Muscle layer of colon (tissue), 2 donors: ENCODE results near the gene GPR87.
A peak's percentile ranks its signal among the peaks of the same experiment; 100 is the strongest.

Experiments
- H3K27ac ChIP-seq: one replicate; pipeline ENCODE4 v1.7.0; 2013; ENCODE audit warnings: low read depth, mild to moderate bottlenecking, low read length, moderate library complexity
- H3K27me3 ChIP-seq, 2 donors: one replicate each; pipeline ENCODE4 v1.7.0; 2013; ENCODE audit warnings: low read length in 2 of 2, mild to moderate bottlenecking in 2 of 2; ENCODE audit not compliant: insufficient read depth in 2 of 2, control insufficient read depth in 1 of 2
- H3K36me3 ChIP-seq: one replicate; pipeline ENCODE4 v1.7.0; 2013; ENCODE audit warnings: mild to moderate bottlenecking, low read length; ENCODE audit not compliant: insufficient read depth
- H3K4me1 ChIP-seq: one replicate; pipeline ENCODE4 v1.7.0; 2013; ENCODE audit warnings: mild to moderate bottlenecking, low read length; ENCODE audit not compliant: insufficient read depth
- H3K4me3 ChIP-seq, 2 donors: one replicate each; pipeline ENCODE4 v1.7.0; 2013; ENCODE audit warnings: low read length in 2 of 2, low read depth in 1 of 2, mild to moderate bottlenecking in 1 of 2, moderate library complexity in 1 of 2
- H3K9ac ChIP-seq: one replicate; pipeline ENCODE4 v1.7.0; 2013; ENCODE audit warnings: low read length
- H3K9me3 ChIP-seq: one replicate; pipeline ENCODE4 v1.7.0; 2013; ENCODE audit warnings: mild to moderate bottlenecking, low read length
- donor health status: abdominal sarcoma.
- donor health status: Adenocarcinoma of cecum.

GPR87 gene, protein sequence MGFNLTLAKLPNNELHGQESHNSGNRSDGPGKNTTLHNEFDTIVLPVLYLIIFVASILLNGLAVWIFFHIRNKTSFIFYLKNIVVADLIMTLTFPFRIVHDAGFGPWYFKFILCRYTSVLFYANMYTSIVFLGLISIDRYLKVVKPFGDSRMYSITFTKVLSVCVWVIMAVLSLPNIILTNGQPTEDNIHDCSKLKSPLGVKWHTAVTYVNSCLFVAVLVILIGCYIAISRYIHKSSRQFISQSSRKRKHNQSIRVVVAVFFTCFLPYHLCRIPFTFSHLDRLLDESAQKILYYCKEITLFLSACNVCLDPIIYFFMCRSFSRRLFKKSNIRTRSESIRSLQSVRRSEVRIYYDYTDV

DNA sequence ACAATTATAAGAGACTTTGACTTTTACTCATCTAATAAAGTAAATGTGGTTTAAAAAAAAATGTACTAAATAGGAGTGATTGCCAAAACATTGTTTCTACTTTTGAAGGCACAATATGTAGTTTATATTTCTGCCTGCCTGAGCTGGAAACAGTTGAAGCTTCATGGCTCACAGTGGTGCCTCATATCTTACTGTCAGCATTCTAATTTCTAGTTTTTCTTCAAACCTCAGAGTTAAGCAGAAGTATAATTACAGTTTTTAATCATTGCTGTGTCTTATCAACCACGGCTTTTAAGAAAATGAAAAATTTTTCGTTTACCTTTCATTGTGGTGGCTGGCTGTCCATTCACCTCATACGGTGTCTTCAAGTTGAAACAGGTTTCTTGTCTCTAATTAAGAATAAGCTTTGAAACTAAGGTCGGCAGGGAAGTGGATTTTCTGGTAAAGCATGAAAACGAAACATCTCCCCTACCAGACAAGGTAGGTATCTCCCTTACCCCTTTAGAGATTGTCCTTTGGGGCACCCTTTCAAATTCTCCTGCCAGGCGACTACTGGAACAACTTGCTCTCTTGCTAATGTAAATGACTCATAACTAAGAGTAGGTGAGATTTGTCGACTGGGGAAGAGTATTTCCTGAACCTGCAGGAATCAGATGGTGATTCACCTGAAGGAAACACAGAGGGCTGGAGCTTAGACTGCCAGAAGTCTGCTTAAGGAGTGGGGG lies at the start of gene GPR87:
TSS of gene GPR87 (minus strand) at position 554 of the 725 bp plus-strand sequence. CDS start 16,720 bp downstream, outside the sequence.
- Histone ChIP-seq H3K27me3 (no peaks in the 10 kb centered on the region), H3K9ac (no peak within 1 kb of the TSS), H3K4me1 (no peaks in the 10 kb centered on the region), H3K4me3 (no peak within 1 kb of the TSS), H3K9me3 (no peaks in the 10 kb centered on the region), H3K36me3 (no peaks in the 10 kb centered on the region), H3K27ac (no peak within 1 kb of the TSS)

DNA sequence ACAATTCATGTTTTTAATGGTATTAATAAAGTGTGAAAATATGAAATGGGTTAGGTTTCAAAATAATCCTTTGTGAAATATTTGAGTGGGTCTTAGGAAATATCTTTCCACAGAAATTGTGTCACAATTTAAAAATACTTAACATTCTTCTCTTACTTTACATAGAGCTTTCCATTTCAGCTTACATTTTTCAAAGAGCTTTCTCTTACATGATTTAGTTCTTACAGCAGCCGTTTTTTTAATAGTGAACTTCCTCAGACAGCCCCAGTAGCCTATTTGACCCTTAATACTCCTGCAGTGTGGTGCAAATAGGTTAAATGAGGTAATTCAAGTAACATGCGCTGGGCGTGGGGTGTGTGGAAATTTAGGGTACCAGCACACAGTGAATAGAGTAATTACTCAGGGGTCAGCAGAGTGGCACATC lies 46.1 kb upstream of the GPR87 start:
- H3K4me1 ChIP-seq = no peaks in the 10 kb centered on the region
- H3K36me3 ChIP-seq = no peaks in the 10 kb centered on the region
- H3K4me3 ChIP-seq = no peak overlapping the region
- no peaks in the 10 kb centered on the region for H3K9me3 ChIP-seq
- H3K27ac ChIP-seq = no peak overlapping the region
- H3K9ac ChIP-seq = no peak overlapping the region
- H3K27me3 ChIP-seq = no peaks in the 10 kb centered on the region

DNA sequence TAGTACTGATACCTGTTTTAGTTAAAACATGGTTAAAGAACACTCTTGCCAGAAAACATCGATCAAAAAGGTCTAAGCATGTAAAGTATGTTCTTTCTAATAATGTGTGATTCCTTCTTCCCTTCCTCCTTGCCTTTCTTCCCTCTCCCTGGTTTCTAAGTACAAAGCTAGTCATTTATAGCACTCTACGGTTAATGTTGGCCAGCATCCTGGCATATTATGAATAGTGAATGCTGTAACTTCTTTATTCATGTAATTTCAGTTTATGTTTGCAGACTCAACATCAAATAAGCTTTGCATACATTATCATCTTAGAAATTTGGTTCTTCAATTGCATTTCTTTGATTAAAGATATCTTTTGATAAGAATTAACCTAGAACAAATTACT lies 40.8 kb upstream of the GPR87 start:
- Histone ChIP-seq H3K36me3 (no peaks in the 10 kb centered on the region), H3K4me3 (no peak overlapping the region), H3K27me3 (no peaks in the 10 kb centered on the region), H3K9me3 (no peaks in the 10 kb centered on the region), H3K27ac (no peak overlapping the region), H3K9ac (no peak overlapping the region), H3K4me1 (no peaks in the 10 kb centered on the region)

DNA sequence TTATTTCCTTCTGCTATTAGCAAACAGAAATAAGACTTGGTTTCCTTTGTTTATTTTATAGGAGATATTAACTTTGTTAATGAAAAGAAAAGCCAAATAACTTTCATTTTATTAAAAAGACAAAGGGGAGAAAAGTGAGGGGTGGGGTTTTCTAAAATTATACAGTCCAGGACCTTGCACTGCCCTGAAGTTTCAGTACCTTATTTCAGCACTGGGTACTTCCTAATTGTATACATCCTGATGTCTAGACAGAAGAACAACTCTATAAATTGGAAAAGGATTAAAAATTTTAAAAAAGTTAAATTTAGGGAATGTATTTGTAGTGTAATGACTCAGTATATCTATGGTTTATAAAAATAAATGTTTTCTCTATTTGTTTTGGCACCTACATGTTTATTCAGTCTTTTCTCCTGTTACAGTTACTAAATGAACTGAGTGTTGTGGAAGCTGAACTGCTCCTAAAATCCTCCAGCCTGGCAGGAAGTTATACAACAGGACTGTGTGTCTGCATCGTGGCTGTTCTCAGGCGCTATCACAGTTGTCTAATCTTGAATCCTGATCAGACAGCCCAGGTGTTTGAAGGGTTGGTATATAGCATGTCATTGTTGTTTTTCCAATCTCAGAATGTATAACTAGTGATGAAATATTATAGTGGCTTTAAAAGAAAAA lies 40.3 kb upstream of the GPR87 start:
- H3K4me1 ChIP-seq = no peaks in the 10 kb centered on the region
- no peaks in the 10 kb centered on the region for H3K27me3 ChIP-seq
- H3K9me3 ChIP-seq = no peaks in the 10 kb centered on the region
- H3K4me3 ChIP-seq = no peak overlapping the region
- H3K9ac ChIP-seq = no peak overlapping the region
- no peaks in the 10 kb centered on the region for H3K36me3 ChIP-seq
- no peak overlapping the region for H3K27ac ChIP-seq

DNA sequence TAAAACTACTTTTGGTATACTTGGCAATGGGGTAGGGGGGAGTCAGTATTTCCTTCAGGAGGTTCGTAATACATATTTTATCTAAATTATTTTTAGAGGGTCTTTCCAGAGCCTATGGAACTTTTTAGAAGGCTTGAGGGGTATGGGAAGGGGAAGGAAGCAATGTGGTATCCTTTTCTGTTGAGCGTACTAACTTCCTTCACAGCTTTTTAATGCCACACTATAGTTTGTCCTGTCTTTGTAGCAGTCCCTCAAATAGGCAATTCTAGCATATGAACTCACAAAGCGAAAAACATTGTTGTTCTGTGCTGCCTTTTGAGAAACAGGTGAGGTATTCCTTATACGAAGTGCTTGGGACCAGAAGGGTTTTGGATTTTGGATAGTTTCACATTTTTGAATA lies 35.0 kb upstream of the GPR87 start:
- no peak overlapping the region for H3K27ac ChIP-seq
- H3K9me3 ChIP-seq = no peaks in the 10 kb centered on the region
- no peaks in the 10 kb centered on the region for H3K27me3 ChIP-seq
- no peaks in the 10 kb centered on the region for H3K4me1 ChIP-seq
- H3K36me3 ChIP-seq = no peaks in the 10 kb centered on the region
- H3K4me3 ChIP-seq = no peak overlapping the region
- no peak overlapping the region for H3K9ac ChIP-seq

DNA sequence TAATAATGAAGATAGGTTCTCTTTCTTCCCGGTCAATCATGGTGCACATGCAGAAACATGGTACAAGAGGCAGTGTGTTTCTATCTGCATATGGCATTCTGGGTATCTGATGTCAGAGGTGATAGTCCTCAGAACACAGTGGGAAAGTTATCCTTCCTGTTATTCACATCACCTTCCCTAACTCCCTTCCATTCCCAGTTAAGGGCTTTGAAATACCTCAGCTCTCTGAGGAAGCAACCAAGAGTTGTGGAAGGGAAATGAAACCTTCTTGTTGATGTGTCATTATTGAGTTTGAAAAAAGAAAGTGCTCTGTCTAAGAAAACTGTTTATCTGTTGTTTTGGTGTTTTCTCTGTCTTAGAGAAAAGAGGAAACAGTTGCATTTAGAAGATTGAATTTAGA lies 34.6 kb upstream of the GPR87 start:
- Histone ChIP-seq H3K36me3 (no peaks in the 10 kb centered on the region), H3K9ac (no peak overlapping the region), H3K4me3 (no peak overlapping the region), H3K9me3 (no peaks in the 10 kb centered on the region), H3K4me1 (no peaks in the 10 kb centered on the region), H3K27ac (no peak overlapping the region), H3K27me3 (no peaks in the 10 kb centered on the region)

DNA sequence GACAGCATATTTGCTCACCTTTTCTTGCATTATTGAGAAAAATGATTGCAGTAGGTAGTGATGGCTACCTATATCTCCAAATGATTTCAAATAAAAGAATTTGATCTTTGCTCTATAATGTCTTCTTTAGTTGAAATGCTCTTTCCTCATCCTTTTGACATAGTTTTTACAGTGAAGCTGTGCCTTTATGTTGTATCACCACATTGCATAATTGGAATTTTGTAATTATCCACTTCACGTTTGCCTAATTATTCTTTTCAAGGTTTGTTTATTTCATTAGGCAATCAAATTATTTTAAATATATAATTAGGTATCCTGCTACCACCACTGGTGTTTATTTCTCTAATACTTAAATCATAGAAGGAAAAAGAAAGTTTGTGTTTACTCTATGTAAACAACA lies 34.0 kb upstream of the GPR87 start:
- Histone ChIP-seq H3K27ac (no peak overlapping the region), H3K4me3 (no peak overlapping the region), H3K9me3 (no peaks in the 10 kb centered on the region), H3K9ac (no peak overlapping the region), H3K36me3 (no peaks in the 10 kb centered on the region), H3K4me1 (no peaks in the 10 kb centered on the region), H3K27me3 (no peaks in the 10 kb centered on the region)

DNA sequence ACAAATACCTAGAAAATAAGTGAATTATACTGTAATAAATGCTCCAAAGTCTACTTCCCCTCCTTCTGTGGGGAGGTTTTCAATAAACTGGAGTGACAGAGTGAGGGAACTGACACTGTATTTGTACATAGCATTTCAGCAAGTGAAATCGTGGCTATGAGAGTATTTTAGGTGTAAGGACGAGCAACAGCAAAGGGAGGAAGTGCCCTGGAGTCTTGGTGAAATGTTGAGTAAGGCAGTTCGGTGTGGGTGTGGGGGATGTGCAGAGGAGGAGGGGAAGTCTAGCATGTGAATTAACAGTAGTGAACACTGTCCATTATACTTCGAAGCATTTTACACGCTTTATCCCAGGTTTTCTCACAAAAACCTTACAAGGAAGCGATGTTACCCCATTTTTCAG lies 30.8 kb upstream of the GPR87 start:
- no peaks in the 10 kb centered on the region for H3K4me1 ChIP-seq
- no peak overlapping the region for H3K9ac ChIP-seq
- H3K36me3 ChIP-seq = no peaks in the 10 kb centered on the region
- no peaks in the 10 kb centered on the region for H3K9me3 ChIP-seq
- H3K4me3 ChIP-seq = no peak overlapping the region
- H3K27me3 ChIP-seq = no peaks in the 10 kb centered on the region
- H3K27ac ChIP-seq = no peak overlapping the region

DNA sequence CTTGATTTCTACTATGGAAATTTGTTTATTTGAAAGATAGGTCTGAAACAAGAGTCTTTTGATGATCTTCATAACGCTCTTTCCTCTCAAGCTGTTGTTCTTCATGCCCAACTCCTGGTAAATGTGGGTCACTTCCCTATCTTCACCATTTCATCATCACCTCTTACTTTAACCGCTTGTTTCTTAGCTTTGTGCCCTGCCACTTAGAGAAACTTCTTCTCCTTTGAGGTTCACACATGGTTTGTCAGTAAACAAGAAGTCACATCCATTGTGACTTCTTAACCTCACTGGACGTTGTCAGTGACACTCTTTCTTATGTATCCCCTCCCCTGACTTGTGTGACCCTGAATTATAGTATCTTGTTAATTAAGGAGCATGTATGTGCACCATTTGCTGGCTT lies 29.7 kb upstream of the GPR87 start:
- H3K36me3 ChIP-seq = no peaks in the 10 kb centered on the region
- H3K4me3 ChIP-seq = peak overlapping the region in 1 of 2 donors; percentile 10
- no peaks in the 10 kb centered on the region for H3K9me3 ChIP-seq
- H3K9ac ChIP-seq = no peak overlapping the region
- peak overlapping the region; percentile 56 for H3K27ac ChIP-seq
- no peaks in the 10 kb centered on the region for H3K27me3 ChIP-seq
- H3K4me1 ChIP-seq = no peaks in the 10 kb centered on the region

DNA sequence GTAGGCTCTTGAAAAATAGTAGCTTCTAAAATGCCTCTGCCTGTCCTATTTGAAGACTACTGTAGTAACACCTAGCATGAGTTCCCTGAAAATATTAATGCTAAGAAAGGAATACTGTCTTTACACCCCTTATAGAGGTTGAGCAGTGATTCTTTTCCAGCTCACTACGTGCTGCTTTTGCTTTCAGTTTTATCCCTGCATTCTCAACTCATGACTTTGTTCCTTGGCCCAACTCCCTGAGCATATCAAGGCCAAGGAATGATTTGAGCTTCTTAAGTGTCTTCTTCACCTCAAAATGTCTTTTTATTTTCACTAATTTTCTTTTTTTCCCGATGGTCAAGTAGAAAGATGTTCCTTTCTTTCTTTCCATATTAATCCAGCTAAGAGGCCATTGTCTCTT lies 29.2 kb upstream of the GPR87 start:
- H3K27ac ChIP-seq = peak overlapping the region; percentile 56
- peak overlapping the region; percentile 10 to 39 for H3K4me3 ChIP-seq

DNA sequence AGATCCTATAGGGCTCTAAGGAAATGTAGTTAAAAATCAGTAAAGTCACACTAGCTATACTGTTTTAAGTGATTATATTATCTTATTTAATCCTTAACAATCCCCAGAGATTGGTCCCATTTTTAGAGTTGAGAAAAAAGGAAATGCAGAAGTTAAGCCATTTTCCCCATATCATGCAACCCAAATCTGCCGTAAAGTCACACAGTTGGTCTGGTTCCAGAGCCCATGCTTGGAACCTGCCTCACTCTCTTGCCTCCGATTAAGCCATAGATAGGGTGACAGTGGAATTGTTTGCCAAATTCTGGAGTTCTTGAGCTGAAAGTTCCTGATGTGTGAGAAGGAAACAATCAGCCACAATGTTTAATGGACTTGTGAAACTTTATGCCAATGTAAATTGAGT lies 15.1 kb upstream of the GPR87 start:
- no peaks in the 10 kb centered on the region for H3K36me3 ChIP-seq
- H3K9ac ChIP-seq = no peak overlapping the region
- no peak overlapping the region for H3K27ac ChIP-seq
- H3K27me3 ChIP-seq = no peaks in the 10 kb centered on the region
- no peak overlapping the region for H3K4me3 ChIP-seq
- no peaks in the 10 kb centered on the region for H3K9me3 ChIP-seq
- H3K4me1 ChIP-seq = no peaks in the 10 kb centered on the region

More for the DNA sequence above, 29.2 kb upstream of the GPR87 start:
- Histone ChIP-seq H3K4me1 (no peaks in the 10 kb centered on the region), H3K9me3 (no peaks in the 10 kb centered on the region), H3K9ac (no peak overlapping the region), H3K36me3 (no peaks in the 10 kb centered on the region), H3K27me3 (no peaks in the 10 kb centered on the region)
